NCI-H2171 (cell line): ENCODE data around the gene ANKS3.

Source experiments
- DNase-seq: peaks from one replicate; lab custom pipeline; 2025; lab: John Stamatoyannopoulos, UW

The ANKS3 gene

GRCh38 chr16:4724661-4725270 lies 9.3 kb downstream of the ANKS3 start:
- DNase-seq: no peak

GRCh38 chr16:4723071-4723767 lies 10.9 kb downstream of the ANKS3 start:
- DNase-seq: no peak

- DNase-seq: no peak
Observed at GRCh38 chr16:4718466-4718865, 15.6 kb downstream of the ANKS3 start.

GRCh38 chr16:4714996-4715395 lies 19.1 kb downstream of the ANKS3 start:
- no peak for DNase-seq

GRCh38 chr16:4713663-4714501 lies 20.2 kb downstream of the ANKS3 start:
- no peak for DNase-seq

GRCh38 chr16:4709481-4709880 lies 24.6 kb downstream of the ANKS3 start:
- no peak for DNase-seq

- no peak for DNase-seq
Observed at GRCh38 chr16:4706871-4707270, 27.2 kb downstream of the ANKS3 start.

GRCh38 chr16:4704913-4705312 lies 29.2 kb downstream of the ANKS3 start:
- DNase-seq: no peak

- no peak for DNase-seq
Observed at GRCh38 chr16:4704491-4704890, 29.6 kb downstream of the ANKS3 start.

GRCh38 chr16:4703906-4704305 lies 30.2 kb downstream of the ANKS3 start:
- no peak for DNase-seq

GRCh38 chr16:4702466-4702808 lies 31.6 kb downstream of the ANKS3 start:
- no peak for DNase-seq

GRCh38 chr16:4701791-4702465 lies 32.1 kb downstream of the ANKS3 start:
- DNase-seq: no peak

GRCh38 chr16:4700997-4701743 lies 32.9 kb downstream of the ANKS3 start:
- DNase-seq: no peak

GRCh38 chr16:4700380-4700996 lies 33.6 kb downstream of the ANKS3 start:
- DNase-seq: no peak

GRCh38 chr16:4699046-4699556 lies 35.0 kb downstream of the ANKS3 start:
- DNase-seq: no peak

- DNase-seq: no peak
Observed at GRCh38 chr16:4698321-4699045, 35.6 kb downstream of the ANKS3 start.

GRCh38 chr16:4697848-4698291 lies 36.2 kb downstream of the ANKS3 start:
- DNase-seq: no peak

- DNase-seq: no peak
Observed at GRCh38 chr16:4696905-4697847, 36.9 kb downstream of the ANKS3 start.
